ENCODE data around the gene HOXA6.
A peak's percentile ranks its signal among the peaks of the same experiment; 100 is the strongest.

HOXA6 gene

DNA sequence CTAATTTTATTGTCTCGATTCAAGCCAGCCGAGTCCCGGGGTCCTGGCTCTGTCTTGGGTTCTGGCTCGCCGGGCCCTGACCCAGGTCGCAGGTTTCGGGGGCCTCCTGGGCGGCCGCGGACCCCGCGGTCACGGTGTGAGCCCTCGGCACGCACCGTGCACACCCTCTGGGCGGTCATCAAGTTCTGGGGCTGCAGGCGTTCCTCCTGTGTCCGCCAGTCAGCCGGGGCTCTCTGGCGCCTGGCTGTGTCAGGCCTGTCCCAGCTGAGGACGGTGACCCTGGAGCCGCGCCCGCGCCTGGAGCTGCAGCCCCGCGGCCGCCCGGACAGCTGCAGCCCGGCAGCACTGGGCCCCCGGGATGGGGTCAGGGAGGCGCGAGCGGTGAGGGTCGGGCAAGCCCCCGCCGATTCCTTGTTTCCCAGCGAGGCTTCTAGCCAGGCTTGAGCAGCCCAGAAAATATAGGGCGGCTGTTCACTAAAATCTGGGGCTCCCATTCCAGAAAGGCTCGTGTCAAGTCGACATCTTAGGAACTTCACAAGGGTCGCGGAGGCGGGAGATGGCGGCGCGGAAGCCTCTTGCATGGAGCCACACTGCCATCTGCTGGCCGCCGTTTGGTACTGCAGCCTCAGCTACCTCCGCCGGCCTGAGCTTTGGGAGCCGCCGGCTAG is 13.1 kb upstream of the HOXA6 start:
- peak; percentile 86 for DNase-seq

GRCh38 chr7:27160145-27160545 is 12.6 kb upstream of the HOXA6 start:
- no peak for DNase-seq

DNA sequence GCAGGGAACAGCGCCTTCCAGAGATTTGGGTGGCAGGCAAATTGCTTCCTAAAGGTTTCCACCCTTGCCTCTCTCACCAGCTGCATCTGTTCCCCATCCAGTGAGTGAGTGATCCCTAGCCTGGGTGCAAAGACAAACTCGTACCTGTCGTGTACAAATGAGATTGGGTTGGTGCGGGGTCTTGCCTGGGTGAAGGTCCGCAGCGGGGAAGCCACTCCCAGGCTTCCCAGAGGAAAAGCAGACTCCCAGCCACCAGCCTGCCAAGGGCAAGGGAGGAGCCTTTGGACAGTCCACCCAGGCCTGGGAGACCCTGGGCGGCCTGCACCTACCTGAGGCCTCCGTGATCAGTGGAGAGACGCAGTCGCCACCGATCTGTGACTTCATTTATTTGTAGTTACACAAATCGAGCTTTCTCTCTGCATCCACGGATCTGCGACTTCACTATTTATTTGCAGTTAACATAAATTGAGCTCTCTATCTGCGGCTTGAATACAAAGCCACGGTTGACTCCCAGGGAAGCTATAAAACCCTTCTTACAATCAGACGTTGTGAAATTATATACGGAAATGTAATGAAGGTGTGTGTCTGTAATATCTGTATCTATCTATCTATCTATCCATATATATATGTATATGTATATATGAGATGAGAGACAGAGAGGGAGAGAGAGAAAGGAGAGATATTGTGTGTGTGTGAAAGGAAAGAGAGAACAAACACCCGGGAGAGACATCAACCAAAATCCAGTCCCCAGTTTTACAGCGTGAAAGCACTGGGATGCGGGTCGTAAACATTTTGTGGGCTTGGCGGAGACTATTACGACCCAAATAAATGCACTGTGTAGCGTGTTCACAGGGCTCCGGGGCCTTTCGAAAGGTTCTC is 11.9 kb upstream of the HOXA6 start:
- DNase-seq: no peak

GRCh38 chr7:27158436-27159265 is 11.1 kb upstream of the HOXA6 start:
- DNase-seq: no peak

- no peak for DNase-seq
These were observed 10.3 kb upstream of the HOXA6 start for GRCh38 chr7:27157702-27158431.

GRCh38 chr7:27156916-27157701 is 9.5 kb upstream of the HOXA6 start:
- DNase-seq: no peak

- DNase-seq: no peak
These were observed 8.9 kb upstream of the HOXA6 start, which contains the start of gene HOXA7 for GRCh38 chr7:27156508-27156898. Gene HOXA7, minus strand, starts transcription at chr7:27156675. Its CDS starts 130 bp downstream, at chr7:27156545.

- DNase-seq: no peak
These were observed 8.4 kb upstream of the HOXA6 start for GRCh38 chr7:27155816-27156507.

DNA sequence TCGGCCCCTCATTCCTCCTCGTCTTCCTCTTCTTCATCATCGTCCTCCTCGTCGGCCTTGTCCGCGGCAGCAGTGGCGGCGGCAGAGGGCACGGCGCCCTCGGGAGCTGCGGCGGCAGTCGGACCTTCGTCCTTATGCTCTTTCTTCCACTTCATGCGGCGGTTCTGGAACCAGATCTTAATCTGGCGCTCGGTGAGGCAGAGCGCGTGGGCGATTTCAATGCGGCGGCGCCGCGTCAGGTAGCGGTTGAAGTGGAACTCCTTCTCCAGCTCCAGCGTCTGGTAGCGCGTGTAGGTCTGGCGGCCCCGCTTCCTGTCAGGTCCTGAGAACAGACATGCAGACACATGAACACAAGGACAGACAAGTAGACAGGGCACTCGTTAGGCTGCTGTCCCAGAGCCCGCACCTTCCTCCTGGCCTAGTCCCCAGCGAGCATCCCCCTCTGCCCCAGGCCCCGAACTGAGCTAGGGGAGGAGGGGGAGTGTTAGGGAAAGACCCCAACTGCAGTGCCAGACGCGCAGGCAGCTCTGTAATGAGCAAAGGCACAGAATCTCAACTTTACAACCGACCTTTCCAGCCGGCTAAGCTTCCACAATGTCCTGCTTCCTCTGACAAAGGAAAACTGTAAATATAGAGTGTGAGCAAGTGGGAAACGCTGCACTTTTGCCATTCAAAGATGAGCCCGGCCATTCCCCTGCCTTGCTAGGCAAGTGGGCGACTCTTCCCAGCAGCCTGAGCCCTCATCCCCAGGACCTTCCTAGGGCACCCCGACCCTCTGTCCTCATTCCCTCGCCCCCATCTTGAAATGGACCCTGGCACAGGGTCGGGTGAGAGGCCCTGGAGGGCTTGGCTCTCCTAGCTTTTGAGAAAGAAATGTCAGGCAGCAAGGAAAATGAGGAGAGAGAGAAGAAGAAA is 7.6 kb upstream of the HOXA6 start:
- DNase-seq: no peak

DNA sequence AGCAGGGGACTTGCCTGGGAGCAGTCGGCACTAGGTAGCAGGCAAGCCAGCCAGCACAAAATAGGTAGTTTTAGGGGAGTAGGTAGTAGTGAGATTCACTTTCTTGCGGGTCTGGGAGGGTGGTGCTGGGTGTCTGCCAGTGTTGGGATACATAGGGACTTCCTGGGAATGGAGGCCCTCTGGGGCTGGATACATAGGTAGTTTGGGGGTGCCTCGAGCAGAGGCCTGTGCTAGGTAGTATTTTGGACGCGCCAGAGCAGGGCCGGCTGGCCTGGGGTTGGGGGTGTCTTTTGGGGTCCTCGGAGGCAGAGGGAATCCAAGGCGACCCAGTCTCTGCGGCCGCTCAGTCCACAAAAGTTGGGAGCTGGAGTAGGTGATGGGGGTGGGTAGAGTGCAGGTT is 6.8 kb upstream of the HOXA6 start:
- no peak for DNase-seq

GRCh38 chr7:27153526-27153925 is 6.0 kb upstream of the HOXA6 start:
- no peak for DNase-seq

GRCh38 chr7:27152816-27153442 is 5.4 kb upstream of the HOXA6 start:
- DNase-seq: no peak

DNA sequence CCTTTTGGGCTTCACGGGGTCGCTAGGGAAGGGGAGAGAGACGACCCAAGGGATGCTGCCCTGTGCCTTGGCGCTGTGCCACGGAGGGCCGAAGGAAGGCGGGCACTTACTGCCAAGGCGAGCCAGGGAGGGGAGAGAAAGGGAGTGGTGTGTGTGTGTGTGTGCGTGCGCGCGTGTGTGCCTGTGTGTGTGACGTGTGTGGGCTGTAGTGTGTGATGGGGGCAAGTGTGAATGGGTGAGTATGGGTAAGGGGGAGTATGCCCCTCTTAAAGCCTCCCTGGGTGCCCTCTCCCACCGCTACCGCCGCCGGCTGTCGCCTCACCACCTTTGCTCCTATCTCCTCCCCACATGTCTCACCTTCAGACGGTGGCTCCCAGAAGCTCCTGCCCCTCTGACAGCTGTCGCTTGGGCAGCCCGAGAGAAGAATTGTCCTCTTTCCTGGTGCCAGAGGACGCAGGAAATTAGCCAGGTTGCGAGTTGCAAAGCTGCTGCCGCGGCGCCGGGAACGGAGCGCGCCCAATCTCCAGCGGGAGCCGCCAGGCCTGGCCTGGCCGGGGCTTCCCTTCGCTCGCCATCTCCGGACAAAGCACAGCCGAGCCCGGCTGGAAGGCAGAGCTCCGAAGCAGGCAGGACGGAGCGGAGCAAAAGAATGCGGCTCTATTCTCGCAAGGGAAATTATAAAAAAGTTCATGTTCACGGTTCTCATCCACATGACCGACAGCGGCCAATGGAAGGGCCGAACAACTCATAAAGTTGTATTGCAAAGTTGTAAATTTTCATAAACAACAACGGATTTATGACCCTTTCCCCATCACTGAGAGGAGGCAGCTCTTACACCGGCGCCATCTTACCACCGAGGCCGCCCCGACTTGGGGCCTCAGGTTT is 4.6 kb upstream of the HOXA6 start, which contains the start of gene HOXA3:
Gene HOXA3, minus strand, starts transcription at position 653 of the 885 bp plus-strand sequence. CDS start 41,943 bp downstream, outside the sequence.
- no peak for DNase-seq

DNA sequence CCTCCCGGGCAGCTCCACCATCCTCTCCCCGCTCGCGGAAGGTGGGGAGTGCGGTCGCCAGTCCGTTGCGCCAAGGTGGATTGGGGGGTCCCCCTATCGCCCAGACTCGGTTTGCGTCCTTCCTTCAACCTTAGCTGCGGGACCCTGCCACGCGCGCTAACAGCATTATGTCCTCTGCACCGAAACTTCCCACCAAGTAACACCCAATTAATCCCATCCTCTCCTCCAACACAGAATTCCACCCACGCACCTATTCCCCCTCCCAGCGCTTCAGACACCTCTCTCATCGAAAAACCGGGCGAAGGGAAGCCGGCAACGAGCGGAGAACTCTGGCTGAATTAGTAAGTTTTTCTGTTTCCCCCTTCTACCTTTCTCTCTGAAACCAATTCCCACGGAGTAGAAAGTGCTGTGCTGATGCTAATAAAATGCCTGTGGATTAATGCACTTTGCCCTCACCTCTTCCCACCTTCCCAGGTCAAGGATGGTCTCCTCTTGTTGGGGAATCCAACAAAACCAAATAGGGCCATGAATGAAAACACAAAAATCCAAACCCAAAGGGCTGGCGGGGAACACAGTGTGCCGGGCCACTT is 3.9 kb upstream of the HOXA6 start:
- DNase-seq: no peak

GRCh38 chr7:27150568-27151340 is 3.2 kb upstream of the HOXA6 start:
- peak; percentile 75 for DNase-seq

GRCh38 chr7:27149842-27150567 is 2.4 kb upstream of the HOXA6 start:
- DNase-seq: no peak
